GM18858 (cell line): Measurements from ENCODE around the gene LYZL2.
A peak's percentile ranks its signal among the peaks of the same experiment; 100 is the strongest.
"Not testable (repeated sequence)": the region's sequence is repeated elsewhere in the genome, so short reads cannot be mapped to it uniquely, and the experiment has no call there.

Experiments
- ATAC-seq: cut with Tn5 transposase; IDR thresholded peaks from one replicate; pipeline ENCODE4 v1.9.1; 2021; ENCODE audit not compliant: unreplicated experiment

LYZL2 gene

GRCh38 chr10:30596013-30596412 is 33.5 kb downstream of the LYZL2 start:
- ATAC-seq = no peak

GRCh38 chr10:30594077-30594476 is 35.5 kb downstream of the LYZL2 start:
- ATAC-seq = no peak

GRCh38 chr10:30592770-30593169 is 36.8 kb downstream of the LYZL2 start:
- not testable (repeated sequence) for ATAC-seq

- ATAC-seq = no peak
Measured at GRCh38 chr10:30591249-30591670, 38.3 kb downstream of the LYZL2 start.

GRCh38 chr10:30589441-30589840 is 40.1 kb downstream of the LYZL2 start:
- ATAC-seq = no peak

- peak; percentile 71 for ATAC-seq
Measured at GRCh38 chr10:30587522-30588031, 42.0 kb downstream of the LYZL2 start.

- ATAC-seq = no peak
Measured at GRCh38 chr10:30586828-30587227, 42.7 kb downstream of the LYZL2 start.

- ATAC-seq = peak; percentile 32
Measured at GRCh38 chr10:30583778-30584415, 45.7 kb downstream of the LYZL2 start.

- no peak for ATAC-seq
Measured at GRCh38 chr10:30581779-30582380, 47.7 kb downstream of the LYZL2 start.

- no peak for ATAC-seq
Measured at GRCh38 chr10:30580676-30581075, 48.9 kb downstream of the LYZL2 start.

- no peak for ATAC-seq
Measured at GRCh38 chr10:30580241-30580640, 49.3 kb downstream of the LYZL2 start.

GRCh38 chr10:30579574-30579973 is 50.0 kb downstream of the LYZL2 start:
- no peak for ATAC-seq

- ATAC-seq = no peak
Measured at GRCh38 chr10:30577048-30577447, 52.5 kb downstream of the LYZL2 start.

- no peak for ATAC-seq
Measured at GRCh38 chr10:30576641-30577040, 52.9 kb downstream of the LYZL2 start.

GRCh38 chr10:30574432-30574796 is 55.1 kb downstream of the LYZL2 start:
- no peak for ATAC-seq

- no peak for ATAC-seq
Measured at GRCh38 chr10:30573721-30574431, 55.7 kb downstream of the LYZL2 start.

GRCh38 chr10:30565449-30565848 is 64.1 kb downstream of the LYZL2 start:
- no peak for ATAC-seq

- ATAC-seq = no peak
Measured at GRCh38 chr10:30562787-30563186, 66.8 kb downstream of the LYZL2 start.
